ENCODE data around the gene IQGAP2.
"Not testable (repeated sequence)": the region's sequence is repeated elsewhere in the genome, so short reads cannot be mapped to it uniquely, and the experiment has no call there.

IQGAP2 gene

DNA sequence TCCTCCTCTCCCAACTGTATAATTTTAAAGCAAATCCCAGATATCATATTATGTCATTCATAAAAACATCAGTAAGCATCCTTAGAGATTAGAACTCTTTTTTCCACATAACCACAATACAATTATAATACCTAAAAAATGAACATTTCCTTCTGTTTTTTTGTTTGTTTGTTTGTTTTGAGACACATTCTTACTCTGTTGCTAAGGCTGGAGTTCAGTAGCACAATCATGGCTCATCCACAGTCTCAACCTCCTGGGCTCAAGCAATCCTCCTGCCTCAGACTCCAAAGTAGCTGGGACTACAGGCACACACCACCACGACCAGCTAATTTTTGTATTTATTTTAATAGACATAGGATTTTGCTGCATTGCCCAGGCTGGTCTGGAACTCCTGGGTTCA lies 320.8 kb downstream of the IQGAP2 start:
- no peak for DNase-seq

DNA sequence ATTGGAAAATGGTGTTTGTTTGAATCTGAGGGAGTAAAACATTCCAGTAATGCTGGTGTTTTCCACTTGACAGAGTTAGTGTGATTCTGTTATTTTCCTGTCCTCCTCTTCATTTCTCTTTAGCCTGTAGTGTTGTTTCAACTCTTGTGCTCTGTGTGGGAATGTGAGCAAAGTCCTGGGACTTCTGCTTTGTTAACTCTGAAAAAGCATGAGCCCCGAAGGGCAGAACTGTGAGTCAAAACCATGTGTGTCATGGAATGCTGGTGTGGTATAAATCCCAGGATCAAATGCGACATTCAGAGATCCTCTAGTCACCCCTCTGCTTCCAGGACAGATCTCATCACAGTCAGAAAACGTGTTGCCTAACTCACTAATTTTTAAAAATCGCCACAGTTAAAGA lies 321.8 kb downstream of the IQGAP2 start:
- peak; percentile 67 for DNase-seq

DNA sequence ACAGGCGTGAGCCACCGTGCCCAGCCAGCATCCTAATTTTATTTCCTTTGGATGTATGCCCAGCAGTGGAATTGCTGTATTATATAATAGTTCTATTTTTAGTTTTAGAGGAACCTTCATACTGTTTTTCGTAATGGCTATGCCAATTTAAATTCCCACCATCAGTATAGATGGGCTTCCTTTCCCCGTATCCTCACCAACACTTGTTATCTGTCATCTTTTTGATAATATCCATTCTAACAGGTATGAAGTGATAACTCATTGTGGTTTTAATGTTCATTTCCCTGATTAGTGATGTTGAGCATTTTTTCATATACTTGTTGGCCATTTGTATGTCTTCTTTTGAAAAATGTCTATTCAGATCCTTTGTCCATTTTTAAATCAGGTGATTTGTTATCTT lies 325.9 kb downstream of the IQGAP2 start:
- DNase-seq: no peak

DNA sequence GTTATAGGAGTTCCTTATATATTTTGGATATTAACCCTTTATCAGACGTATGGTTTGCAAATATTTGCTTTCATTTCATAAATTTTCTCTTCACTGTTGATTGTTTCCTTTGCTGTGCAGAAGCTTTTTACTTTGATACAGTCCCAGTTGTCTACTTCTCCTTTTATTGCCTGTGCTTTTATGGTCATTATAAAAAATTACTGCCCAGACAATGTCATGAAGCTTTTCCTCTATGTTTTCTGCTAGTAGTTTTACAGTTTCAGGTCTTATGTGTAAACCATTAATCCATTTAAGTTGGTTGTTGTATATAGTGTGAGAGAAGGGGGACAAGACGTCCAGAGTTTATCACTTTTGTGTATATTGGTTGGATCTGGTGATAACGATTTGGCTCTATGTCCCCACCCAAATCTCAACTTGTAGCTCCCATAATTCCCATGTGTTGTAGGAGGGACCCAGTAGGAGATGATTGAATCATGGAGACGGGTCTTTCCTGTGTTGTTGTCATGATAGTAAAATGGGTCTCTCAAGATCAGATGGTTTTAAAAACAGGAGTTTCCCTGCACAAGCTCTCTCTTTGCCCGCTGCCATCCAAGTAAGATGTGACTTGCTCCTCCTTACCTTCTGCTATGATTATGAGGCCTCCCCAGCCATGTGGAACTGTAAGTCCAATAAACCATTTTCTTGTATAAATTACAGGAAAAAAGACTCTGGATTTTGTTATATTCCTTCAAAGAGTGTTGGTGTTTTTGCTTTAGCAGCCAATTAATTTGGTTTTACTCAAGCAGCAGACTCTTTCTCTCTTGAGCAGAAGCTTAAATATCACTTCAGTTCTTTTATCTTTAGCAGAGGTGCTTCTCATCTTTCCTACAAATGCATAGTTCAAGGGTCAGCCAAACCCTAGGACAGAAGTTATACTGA lies 326.5 kb downstream of the IQGAP2 start:
- no peak for DNase-seq

DNA sequence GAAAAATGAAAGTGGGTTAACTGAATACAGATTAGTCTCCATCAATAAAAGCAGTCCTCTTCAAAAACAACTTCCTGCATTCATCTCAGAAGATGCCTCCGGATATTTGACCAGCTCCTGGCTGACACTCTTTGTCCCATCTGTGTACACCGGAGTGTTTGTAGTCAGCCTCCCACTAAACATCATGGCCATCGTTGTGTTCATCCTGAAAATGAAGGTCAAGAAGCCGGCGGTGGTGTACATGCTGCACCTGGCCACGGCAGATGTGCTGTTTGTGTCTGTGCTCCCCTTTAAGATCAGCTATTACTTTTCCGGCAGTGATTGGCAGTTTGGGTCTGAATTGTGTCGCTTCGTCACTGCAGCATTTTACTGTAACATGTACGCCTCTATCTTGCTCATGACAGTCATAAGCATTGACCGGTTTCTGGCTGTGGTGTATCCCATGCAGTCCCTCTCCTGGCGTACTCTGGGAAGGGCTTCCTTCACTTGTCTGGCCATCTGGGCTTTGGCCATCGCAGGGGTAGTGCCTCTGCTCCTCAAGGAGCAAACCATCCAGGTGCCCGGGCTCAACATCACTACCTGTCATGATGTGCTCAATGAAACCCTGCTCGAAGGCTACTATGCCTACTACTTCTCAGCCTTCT lies 329.4 kb downstream of the IQGAP2 start:
- no peak for DNase-seq

DNA sequence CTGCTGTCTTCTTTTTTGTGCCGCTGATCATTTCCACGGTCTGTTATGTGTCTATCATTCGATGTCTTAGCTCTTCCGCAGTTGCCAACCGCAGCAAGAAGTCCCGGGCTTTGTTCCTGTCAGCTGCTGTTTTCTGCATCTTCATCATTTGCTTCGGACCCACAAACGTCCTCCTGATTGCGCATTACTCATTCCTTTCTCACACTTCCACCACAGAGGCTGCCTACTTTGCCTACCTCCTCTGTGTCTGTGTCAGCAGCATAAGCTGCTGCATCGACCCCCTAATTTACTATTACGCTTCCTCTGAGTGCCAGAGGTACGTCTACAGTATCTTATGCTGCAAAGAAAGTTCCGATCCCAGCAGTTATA lies 329.9 kb downstream of the IQGAP2 start:
- DNase-seq: no peak

DNA sequence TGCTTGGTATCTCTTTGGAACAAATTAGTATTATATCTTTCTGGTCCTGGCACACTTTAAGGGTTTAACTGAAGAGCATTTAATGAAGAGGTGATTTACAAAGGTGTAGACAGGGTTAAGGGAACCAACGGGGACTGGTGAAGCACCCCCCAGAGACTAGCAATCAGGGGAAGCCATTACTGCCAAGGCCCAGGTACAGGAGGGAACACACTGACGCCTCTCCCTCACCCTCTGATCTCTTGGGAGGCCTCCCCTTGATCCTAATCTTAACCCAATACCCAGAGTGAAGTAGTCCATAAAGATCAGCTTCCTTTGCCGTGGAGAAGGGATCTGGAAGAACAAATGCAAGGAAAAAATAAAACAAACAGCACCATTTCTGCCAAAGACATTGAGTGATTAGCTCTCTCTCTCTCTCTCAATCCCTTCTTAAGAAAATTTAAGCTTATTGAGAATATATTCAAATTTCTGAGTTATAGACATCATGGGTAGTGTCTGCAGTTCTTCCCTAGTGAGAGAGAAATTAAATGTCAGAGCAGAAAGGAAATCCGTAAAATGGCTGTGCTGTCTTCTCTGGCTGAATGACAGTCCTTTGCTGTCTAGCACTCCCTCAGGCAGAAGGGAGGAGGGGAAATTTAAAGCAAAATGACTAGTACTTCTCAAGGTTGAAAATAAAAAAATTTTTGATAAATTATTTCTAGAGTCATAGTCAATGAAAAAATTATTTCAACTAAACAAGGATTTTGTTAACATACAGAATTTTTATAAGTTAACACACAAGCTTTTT lies 332.9 kb downstream of the IQGAP2 start:
- DNase-seq: no peak

DNA sequence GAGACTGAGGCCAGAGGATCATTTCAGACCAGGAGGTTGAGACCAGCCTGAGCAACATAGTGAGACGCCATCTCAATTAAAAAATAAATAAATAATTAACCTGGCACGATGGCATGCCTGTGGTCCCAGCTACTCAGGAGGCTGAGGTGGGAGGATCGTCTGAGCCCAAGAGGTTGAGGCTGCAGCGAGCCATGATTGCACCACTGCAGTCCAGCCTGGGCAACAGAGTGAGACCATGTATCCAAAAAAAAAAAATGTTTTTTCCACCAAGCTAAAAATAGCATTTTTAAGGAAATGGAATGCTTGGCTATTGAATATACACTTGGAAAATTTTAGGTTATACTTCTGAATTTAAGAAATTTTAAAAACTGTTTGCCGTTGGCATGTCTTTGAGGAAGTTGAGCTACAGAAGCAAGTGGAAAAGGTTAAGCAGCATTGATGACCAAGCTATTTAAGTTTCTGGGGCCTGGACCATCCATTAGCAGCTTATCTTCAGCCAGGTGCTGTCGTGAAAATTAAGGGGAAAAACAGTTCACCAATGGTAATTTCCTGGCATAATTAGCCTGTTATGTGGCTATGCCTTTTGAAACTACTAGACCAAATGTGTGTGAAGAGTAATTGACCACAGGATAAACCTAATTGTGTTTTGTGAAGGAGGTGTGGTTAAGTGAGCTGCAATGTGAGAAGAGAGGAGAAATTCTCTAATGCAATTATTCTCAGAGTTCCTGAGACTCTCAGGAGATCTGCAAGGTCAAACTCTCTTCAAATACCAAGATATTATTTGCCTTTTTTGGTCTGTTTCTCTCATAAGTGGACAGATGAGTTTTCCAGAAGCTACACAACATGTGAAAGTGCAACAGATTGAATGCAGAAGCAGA lies 333.8 kb downstream of the IQGAP2 start:
- peak; percentile 8 for DNase-seq

DNA sequence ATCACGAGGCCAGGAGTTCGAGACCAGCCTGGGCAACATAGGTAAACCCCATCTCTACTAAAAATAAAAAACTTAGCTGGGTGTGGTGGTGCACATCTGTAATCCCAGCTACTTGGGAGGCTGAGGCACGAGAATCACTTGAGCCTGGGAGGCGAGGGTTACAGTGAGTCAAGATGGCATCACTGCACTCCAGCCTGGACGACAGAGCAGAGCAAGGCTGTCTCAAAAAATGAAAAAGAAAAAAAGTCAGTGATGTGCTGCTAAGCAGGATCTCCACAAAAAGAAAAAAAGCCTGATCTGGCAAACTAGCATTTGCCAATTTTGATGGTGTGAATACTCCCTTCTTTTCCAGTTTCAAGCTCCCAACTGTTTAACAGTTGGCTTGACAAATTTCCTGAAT lies 334.8 kb downstream of the IQGAP2 start:
- DNase-seq: no peak

DNA sequence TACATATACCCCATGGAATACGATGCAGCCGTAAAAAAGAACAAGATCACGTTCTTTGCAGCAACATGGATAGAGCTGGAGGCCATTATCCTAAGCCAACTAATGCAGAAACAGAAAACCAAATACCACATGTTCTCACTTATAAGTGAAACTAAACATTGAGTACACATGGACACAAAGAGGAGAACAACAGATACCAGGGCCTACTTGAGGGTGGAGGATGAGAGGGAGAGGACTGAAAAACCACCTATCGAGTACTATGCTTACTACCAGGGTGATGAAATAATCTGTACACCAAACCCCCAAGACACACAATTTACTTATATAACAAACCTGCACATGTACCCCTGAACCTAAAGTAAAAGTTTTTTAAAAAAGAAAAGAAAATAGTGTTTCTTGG lies 338.4 kb downstream of the IQGAP2 start:
- not testable (repeated sequence) for DNase-seq

DNA sequence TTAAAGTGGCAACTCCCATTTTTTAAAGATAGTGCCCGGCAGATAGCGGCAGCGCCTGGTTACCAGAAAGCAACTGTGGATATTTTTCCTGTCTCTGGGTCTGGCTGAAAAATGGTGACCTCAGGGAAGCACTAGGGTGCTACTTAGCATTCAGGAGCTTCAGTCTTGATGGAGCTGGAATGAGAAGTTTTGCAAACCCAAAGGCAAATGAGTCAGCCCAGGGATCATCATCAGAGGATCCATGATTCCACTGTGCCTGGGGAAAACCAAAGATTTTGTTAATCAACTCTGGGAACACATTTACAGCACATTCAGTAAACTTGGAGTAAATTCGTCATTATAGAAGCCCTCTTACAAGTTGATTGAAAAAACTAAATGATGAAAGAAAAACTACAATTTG lies 339.5 kb downstream of the IQGAP2 start:
- DNase-seq: peak; percentile 60

DNA sequence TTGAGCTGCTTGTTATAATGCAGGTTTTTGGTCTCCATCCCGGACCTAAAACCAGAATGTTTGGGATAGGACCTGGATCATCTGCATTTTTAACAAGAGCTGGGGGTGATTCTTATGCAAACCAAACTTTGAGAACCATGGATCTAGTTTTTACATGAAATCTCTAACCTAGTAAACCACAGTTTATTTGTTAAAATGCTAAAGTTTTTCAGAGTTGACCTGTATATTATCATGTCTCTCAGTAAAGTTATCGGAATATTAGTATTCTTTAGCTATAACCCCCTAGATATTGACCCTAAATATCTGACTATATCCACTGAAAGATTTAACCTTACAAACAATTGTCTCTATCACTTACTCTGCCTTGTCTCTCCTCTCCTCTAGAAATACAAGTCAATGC lies 341.5 kb downstream of the IQGAP2 start:
- DNase-seq: no peak

DNA sequence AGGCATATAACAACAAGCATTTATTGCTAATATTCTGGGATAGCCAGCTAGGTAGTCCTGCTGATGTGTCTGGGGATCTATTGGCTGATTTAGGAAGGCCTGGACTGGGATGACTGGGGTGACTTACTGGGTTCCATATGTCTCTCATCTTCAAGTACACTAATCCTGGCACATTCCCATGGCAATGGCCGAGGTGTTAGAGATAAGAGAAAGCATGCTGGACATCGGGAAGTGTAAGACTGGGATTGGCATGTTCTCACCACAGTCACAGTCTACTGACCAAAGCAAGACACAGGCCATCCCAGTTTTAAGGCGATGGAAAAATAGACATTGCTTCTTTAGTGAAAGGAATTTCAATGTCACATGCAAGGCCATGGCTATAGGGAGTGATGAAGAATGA lies 342.6 kb downstream of the IQGAP2 start:
- no peak for DNase-seq

DNA sequence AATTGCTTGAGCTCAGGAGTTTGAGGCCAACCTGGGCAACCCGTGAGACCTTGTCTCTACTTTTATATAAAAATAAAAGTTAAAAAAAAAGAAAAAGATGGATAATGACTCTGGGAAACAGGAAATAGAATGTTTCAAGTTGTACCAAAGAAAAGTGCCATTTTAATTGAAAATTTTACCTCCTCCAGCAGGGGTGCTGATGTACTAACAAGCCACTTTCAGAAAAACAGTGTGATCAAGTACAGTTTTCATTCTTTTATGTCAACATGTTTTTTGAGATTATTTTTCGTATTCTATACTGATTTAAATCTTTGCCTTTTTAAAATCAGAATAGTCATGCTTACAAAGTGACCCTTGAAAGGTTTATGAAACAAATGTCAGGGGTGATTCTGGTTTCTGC lies 343.6 kb downstream of the IQGAP2 start:
- DNase-seq: no peak

DNA sequence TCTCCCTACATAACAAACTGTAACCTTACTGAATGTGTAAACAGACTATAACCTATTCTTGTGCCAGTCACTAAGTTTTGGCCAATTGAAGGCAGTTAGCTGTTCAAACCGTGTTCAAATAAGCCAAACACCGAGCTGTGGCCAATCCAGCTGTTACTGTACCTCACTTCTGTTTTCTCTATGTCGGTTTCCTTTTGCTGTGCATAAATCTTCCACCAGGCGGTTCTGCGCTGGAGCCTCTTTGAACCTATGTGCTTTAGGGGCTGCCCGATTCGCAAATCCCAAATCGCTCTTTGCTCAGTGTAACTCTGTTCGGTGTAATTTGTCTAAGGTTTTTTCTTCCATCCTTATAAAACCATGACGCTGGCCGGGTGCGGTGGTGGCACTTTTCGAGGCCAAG lies 344.6 kb downstream of the IQGAP2 start:
- no peak for DNase-seq

DNA sequence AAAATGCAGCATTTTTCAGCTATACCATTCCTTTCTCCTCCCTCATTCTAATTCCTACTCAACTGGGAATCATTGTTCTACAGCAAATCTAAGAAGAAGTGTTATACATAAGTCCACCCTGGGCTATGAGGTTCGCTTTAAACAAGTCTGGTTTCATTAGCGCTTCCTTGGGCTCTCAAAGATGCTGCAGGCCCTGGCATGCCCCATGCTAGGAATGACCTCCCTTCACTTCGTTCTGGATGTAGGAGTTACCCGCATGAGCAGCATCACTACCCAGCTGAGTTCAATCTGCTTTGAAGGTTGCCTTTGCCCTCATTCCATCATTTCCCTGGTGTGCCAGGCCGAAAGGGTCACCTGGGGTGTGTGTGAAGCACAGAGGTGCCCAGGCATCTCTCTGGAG lies 348.2 kb downstream of the IQGAP2 start:
- no peak for DNase-seq

DNA sequence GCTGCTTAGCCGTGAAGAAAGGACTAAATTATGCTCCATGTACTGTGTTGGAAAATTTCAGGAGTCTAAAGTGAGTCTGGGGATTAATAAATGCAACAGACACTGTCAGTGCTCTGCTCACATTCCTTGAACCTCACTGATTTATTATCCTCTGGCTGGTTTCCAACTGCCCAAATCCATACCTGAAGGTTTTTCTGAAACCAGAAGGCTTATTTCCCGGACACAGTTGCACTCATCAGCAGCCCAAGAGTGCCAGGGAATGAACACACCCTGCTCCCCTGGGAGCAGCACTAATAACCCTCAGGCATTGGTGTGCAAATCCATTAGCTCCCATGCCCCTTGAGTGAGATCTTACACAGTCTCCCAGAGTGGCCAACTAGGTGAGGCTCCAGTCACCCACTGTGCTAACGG lies 351.6 kb downstream of the IQGAP2 start:
- no peak for DNase-seq

DNA sequence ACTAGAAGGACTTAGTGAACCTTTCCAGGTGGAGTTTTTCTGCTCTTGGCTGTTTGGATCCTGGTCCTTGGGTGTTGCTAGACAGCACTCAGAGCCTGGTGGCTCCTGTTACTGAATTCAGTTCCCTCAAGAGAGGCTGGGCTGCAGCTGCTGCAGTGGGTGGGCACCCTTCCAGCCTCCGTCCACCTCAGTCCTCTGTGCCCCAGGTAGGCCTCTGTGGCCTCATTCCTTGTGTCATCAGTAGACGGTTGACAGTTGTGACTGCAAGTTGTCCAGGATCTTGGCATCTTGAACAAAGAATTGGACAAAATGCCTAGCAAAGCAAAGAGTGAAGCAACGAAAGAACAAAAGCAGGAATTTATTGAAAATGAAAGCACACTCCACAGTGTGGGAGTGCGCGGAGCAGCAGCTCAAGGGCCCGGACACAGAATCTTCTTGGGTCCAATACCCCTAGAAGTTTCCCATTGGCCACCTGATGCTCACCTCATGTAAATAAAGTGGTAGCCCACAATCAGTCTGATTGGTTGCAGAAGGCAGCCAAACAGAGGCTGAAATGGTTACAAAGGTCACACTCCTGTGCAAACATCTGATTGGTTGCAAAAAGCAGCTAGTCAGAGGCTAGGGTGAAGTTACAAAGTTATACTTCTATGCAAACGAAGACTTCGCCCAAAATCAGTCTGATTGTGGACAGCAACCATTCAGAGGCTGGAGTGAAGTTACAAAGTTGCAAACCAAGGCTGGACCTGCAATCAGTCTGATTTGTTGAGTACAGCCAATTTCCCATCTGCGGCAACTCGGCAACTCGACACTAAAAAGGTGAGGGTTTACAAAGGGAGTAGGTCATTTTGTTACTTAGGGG lies 352.9 kb downstream of the IQGAP2 start:
- no peak for DNase-seq

DNA sequence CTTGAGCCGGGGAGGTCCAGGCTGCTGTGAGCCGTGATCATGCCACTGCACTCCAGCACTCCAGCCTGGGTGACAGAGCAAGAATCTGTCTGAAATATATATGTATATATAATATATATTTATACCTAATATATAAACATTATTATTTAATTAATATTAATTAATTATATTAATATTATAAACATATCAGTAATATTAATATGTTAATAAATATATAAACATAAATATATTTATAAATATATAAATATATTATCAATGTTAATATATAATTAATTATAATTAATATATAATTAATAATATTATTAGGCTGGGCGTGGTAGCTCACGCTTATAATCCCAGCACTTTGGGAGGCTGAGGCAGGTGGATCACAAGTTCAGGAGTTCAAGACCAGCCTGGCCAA lies 354.0 kb downstream of the IQGAP2 start:
- DNase-seq: no peak

All from fibroblast of skin of right quadriceps (primary cell).